PC-3 (cell line): Measurements from ENCODE around the gene CHRNA4. TPM values are rescaled to one million over a fixed set of nuclear protein-coding genes. Genes with fewer than 3 reads are reported as not detected.

Source experiments
- ATAC-seq: fragments of 200-7000 bp; cut with Tn5 transposase; 2 replicates; pipeline ENCODE4 v1.9.1; 2020; ENCODE audit warnings: mild to moderate bottlenecking, moderate library complexity
- BruUV-seq: library from RNA; stranded (reverse); fragments of 400-500 nt; replicated peaks from 2 replicates; lab custom pipeline; 2021; lab: Mats Ljungman, UMichigan
- CTCF ChIA-PET: fragments of 300-600 bp; sonication (Branson Sonifier 250); formaldehyde crosslinking; loops from one replicate; lab custom pipeline; 2022; ENCODE audit warnings: antibody characterized with exemption; lab: Charles Lee
- POLR2A ChIA-PET: fragments of 300-600 bp; sonication (Branson Sonifier 250); formaldehyde crosslinking; loops from one replicate; lab custom pipeline; 2022; ENCODE audit warnings: antibody characterized with exemption; ENCODE audit not compliant: unreplicated experiment; lab: Charles Lee
- DNase-seq: peaks from one replicate; pipeline ENCODE4 v3.0.0-alpha.2; 2015
- H2AFZ ChIP-seq: fragments of 300-600 bp; sonication (generic); 2 replicates; pipeline ENCODE4 v1.6.0; 2016; ENCODE audit warnings: antibody characterized with exemption, low read length
- H3F3A ChIP-seq: fragments of 300-600 bp; sonication (generic); one replicate; pipeline ENCODE4 v1.6.0; 2017; ENCODE audit warnings: antibody characterized with exemption, low read length, control low read depth, mild to moderate bottlenecking; ENCODE audit not compliant: unreplicated experiment
- H3K27ac ChIP-seq: fragments of 300-600 bp; sonication (generic); 2 replicates; pipeline ENCODE4 v1.5.1; 2016; ENCODE audit warnings: mild to moderate bottlenecking, low read length
- H3K27me3 ChIP-seq: fragments of 300-600 bp; sonication (generic); 2 replicates; pipeline ENCODE4 v1.6.1; 2016; ENCODE audit warnings: low read length, mixed read lengths
- H3K36me3 ChIP-seq: fragments of 300-600 bp; sonication (generic); 2 replicates; pipeline ENCODE4 v1.6.1; 2016; ENCODE audit warnings: low read depth, mixed run types, low read length, mixed read lengths
- H3K4me1 ChIP-seq: fragments of 300-600 bp; sonication (generic); 2 replicates; pipeline ENCODE4 v1.5.1; 2016; ENCODE audit warnings: low read length; ENCODE audit not compliant: insufficient read depth
- H3K4me2 ChIP-seq: fragments of 300-600 bp; sonication (generic); 2 replicates; pipeline ENCODE4 v1.6.0; 2016; ENCODE audit warnings: low read length
- H3K4me3 ChIP-seq: fragments of 300-600 bp; sonication (generic); 2 replicates; pipeline ENCODE4 v1.5.1; 2016; ENCODE audit warnings: mild to moderate bottlenecking, low read length, mixed read lengths
- H3K79me2 ChIP-seq: fragments of 300-600 bp; sonication (generic); 2 replicates; pipeline ENCODE4 v1.6.1; 2017; ENCODE audit warnings: low read length, mixed read lengths
- H3K9ac ChIP-seq: fragments of 300-600 bp; sonication (generic); 2 replicates; pipeline ENCODE4 v1.6.0; 2016; ENCODE audit warnings: mild to moderate bottlenecking, low read length
- H3K9me2 ChIP-seq: fragments of 300-600 bp; sonication (generic); replicated peaks from 2 replicates; pipeline ENCODE4 v1.6.1; 2016; ENCODE audit warnings: mixed run types, low read length, mixed read lengths
- H3K9me3 ChIP-seq: fragments of 300-600 bp; sonication (generic); 2 replicates; pipeline ENCODE4 v1.6.1; 2016; ENCODE audit warnings: low read length, mixed read lengths
- H4K20me1 ChIP-seq: fragments of 300-600 bp; sonication (generic); 2 replicates; pipeline ENCODE4 v1.6.1; 2016; ENCODE audit warnings: low read length, mixed read lengths
- CTCF ChIP-seq: fragments of 300-600 bp; sonication (generic); conservative IDR thresholded peaks from 2 replicates; pipeline ENCODE4 v1.5.1; 2017; ENCODE audit warnings: antibody characterized with exemption, low read depth, mild to moderate bottlenecking, low read length
- EZH2 ChIP-seq: fragments of 300-600 bp; sonication (generic); IDR thresholded peaks from one replicate; pipeline ENCODE4 v1.6.1; 2017; ENCODE audit warnings: antibody characterized with exemption, mild to moderate bottlenecking, low read length; ENCODE audit not compliant: unreplicated experiment
- EZH2phosphoT487 ChIP-seq: fragments of 300-600 bp; sonication (generic); IDR thresholded peaks from 2 replicates; pipeline ENCODE4 v1.6.1; 2018; ENCODE audit warnings: mild to moderate bottlenecking, antibody characterized with exemption, low read length, borderline replicate concordance
- intact Hi-C: fragments of 100-400 bp; cut with micrococcal nuclease; formaldehyde crosslinking; loops from 2 replicates; pipeline ENCODE4 v1.9.0; 2023
- total RNA-seq: library from RNA; depleted of rRNA; stranded (reverse); fragments of >200 nt; gene quantifications from 2 replicates; pipeline ENCODE4 v1.2.3, GENCODE V29; 2014

Gene CHRNA4
- total RNA-seq, 1 experiment from 2014 or later = not detected

GRCh38 chr20:63320616-63321147 is 40.5 kb downstream of the CHRNA4 start:
- ATAC-seq (no peak), DNase-seq (no peak)
- Histone ChIP-seq H3K27me3 (peaks cover 20% of the 10 kb centered on the region; the same call in 1 of the 2 replicates), H3F3A (no peaks in the 10 kb centered on the region), H3K4me2 (no peak overlapping the region), H3K9me2 (no peaks in the 10 kb centered on the region), H3K4me1 (no peaks in the 10 kb centered on the region), H3K27ac (no peak overlapping the region), H3K36me3 (no peaks in the 10 kb centered on the region), H4K20me1 (no peaks in the 10 kb centered on the region), H3K79me2 (no peaks in the 10 kb centered on the region), H3K9ac (no peak overlapping the region), H2AFZ (no peak overlapping the region), H3K9me3 (no peaks in the 10 kb centered on the region), H3K4me3 (no peak overlapping the region)
- CTCF ChIA-PET = interaction anchor here (0.6 kb wide), 1 partner anchor 99 kb away, joined by 4 read pairs; no protein-coding TSS in a partner anchor
- POLR2A ChIA-PET = interaction anchor here (0.5 kb wide), 1 partner anchor 216 kb away, joined by 3 read pairs; no protein-coding TSS in a partner anchor
- no TSS peak for BruUV-seq
- TF ChIP-seq CTCF (no peak), EZH2phosphoT487 (no peak), EZH2 (no peak)
- intact Hi-C loops = no loop called here

GRCh38 chr20:63320041-63320511 is 41.1 kb downstream of the CHRNA4 start:
- Histone ChIP-seq H3K9ac (no peak overlapping the region), H3K4me1 (no peaks in the 10 kb centered on the region), H3K9me3 (no peaks in the 10 kb centered on the region), H3K36me3 (no peaks in the 10 kb centered on the region), H3K4me3 (no peak overlapping the region), H3K9me2 (no peaks in the 10 kb centered on the region), H2AFZ (no peak overlapping the region), H3K79me2 (no peaks in the 10 kb centered on the region), H4K20me1 (no peaks in the 10 kb centered on the region), H3F3A (no peaks in the 10 kb centered on the region), H3K27me3 (peaks cover 20% of the 10 kb centered on the region; the same call in 1 of the 2 replicates), H3K4me2 (no peak overlapping the region), H3K27ac (no peak overlapping the region)
- TF ChIP-seq EZH2phosphoT487 = no peak
- TF ChIP-seq EZH2 = no peak
- TF ChIP-seq CTCF = no peak
- CTCF ChIA-PET = no interaction called here
- ATAC-seq (no peak), DNase-seq (no peak)
- POLR2A ChIA-PET = no interaction called here
- BruUV-seq = no TSS peak
- intact Hi-C loops = no loop called here
